PC-9 (cell line): Measurements from ENCODE around the gene NLGN2.

Source experiments
- CTCF ChIP-seq: fragments of 200-600 bp; sonication (generic); conservative IDR thresholded peaks from 2 replicates; pipeline ENCODE4 v1.6.1; 2017; ENCODE audit warnings: mixed run types, antibody characterized with exemption, mild to moderate bottlenecking, moderate library complexity
- EZH2 ChIP-seq: fragments of 200-600 bp; sonication (generic); IDR thresholded peaks from 2 replicates; pipeline ENCODE4 v1.8.0; 2017; ENCODE audit warnings: antibody characterized with exemption, low read depth

DNA sequence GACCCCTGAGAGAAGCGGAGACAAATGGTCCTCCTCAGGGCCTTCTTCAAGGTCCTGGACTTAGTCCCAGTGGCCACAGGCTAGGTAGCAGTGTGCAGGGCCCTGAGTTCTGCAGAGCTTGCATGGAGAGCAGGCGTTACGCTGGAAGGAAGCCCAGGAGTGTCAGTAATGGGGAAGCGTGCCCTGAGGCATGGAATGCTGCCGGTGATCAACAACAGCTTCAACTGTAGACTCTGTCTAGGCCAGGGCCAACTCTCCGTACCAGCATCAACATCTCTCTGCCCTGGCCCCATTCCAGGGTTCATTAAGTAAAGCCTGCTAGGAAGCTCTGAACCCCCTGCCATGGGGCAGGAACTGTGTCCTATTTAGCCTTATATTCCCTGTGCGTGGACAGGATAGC lies 27.3 kb upstream of the NLGN2 start:
- TF ChIP-seq CTCF: no peak
- TF ChIP-seq EZH2: no peak
